PC-9 (cell line): ENCODE data around the gene DHRS13.

Source experiments
- CTCF ChIP-seq: fragments of 200-600 bp; sonication (generic); conservative IDR thresholded peaks from 2 replicates; pipeline ENCODE4 v1.6.1; 2017; ENCODE audit warnings: mixed run types, antibody characterized with exemption, mild to moderate bottlenecking, moderate library complexity
- EZH2 ChIP-seq: fragments of 200-600 bp; sonication (generic); IDR thresholded peaks from 2 replicates; pipeline ENCODE4 v1.8.0; 2017; ENCODE audit warnings: antibody characterized with exemption, low read depth

GRCh38 chr17:28906706-28907438, 4.0 kb upstream of the DHRS13 start:
- TF ChIP-seq CTCF (no peak), EZH2 (no peak)
